Vagina (tissue), 2 donors: ENCODE data around the gene RBM42.

Experiments used
- POLR2A ChIP-seq, 2 donors: fragments of 450-650 bp; IDR thresholded peaks; one replicate each; pipeline ENCODE4 v1.6.1; 2017; ENCODE audit warnings: antibody characterized with exemption in 2 of 2, mild to moderate bottlenecking in 2 of 2, moderate library complexity in 2 of 2
- POLR2AphosphoS5 ChIP-seq, 2 donors: sonication (generic); formaldehyde crosslinking; IDR thresholded peaks; one replicate each; pipeline ENCODE4 v1.9.0; 2017; ENCODE audit warnings: antibody characterized with exemption in 2 of 2, mild to moderate bottlenecking in 2 of 2, low read depth in 1 of 2; ENCODE audit not compliant: insufficient read depth in 1 of 2
- TF ChIP-seq, protein P1 (sequence below), 3 experiments: fragments of 450-650 bp in 2 of 3; fragments of 200-600 bp in 1 of 3; sonication (generic) in 1 of 3; IDR thresholded peaks; one replicate each; pipeline ENCODE4 v1.5.1; 2017 to 2019; ENCODE audit warnings: antibody characterized with exemption in 3 of 3, mild to moderate bottlenecking in 2 of 3, moderate library complexity in 2 of 3

- no peak for TF ChIP-seq POLR2A (IDR thresholded peaks at IDR 0.05)
- no peak for TF ChIP-seq POLR2AphosphoS5 (IDR thresholded peaks at IDR 0.05; ENCODE audit: insufficient read depth in 1 of 2, low read depth in 1 of 2)
- TF ChIP-seq, protein P1, sequence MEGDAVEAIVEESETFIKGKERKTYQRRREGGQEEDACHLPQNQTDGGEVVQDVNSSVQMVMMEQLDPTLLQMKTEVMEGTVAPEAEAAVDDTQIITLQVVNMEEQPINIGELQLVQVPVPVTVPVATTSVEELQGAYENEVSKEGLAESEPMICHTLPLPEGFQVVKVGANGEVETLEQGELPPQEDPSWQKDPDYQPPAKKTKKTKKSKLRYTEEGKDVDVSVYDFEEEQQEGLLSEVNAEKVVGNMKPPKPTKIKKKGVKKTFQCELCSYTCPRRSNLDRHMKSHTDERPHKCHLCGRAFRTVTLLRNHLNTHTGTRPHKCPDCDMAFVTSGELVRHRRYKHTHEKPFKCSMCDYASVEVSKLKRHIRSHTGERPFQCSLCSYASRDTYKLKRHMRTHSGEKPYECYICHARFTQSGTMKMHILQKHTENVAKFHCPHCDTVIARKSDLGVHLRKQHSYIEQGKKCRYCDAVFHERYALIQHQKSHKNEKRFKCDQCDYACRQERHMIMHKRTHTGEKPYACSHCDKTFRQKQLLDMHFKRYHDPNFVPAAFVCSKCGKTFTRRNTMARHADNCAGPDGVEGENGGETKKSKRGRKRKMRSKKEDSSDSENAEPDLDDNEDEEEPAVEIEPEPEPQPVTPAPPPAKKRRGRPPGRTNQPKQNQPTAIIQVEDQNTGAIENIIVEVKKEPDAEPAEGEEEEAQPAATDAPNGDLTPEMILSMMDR (IDR thresholded peaks at IDR 0.05): no peak
Measured at GRCh38 chr19:35645680-35646511, 17.1 kb downstream of the RBM42 start.
